GM18517 (cell line): Measurements from ENCODE around the gene SOX1.

Source experiments
- ATAC-seq: cut with Tn5 transposase; IDR thresholded peaks from one replicate; pipeline ENCODE4 v1.9.1; 2021; ENCODE audit warnings: mild to moderate bottlenecking, moderate library complexity; ENCODE audit not compliant: unreplicated experiment

The SOX1 gene

GRCh38 chr13:112058519-112058873 lies 8.5 kb upstream of the SOX1 start:
- no peak for ATAC-seq

- ATAC-seq, result no peak
Measured at GRCh38 chr13:112058941-112059340, 8.0 kb upstream of the SOX1 start.

DNA sequence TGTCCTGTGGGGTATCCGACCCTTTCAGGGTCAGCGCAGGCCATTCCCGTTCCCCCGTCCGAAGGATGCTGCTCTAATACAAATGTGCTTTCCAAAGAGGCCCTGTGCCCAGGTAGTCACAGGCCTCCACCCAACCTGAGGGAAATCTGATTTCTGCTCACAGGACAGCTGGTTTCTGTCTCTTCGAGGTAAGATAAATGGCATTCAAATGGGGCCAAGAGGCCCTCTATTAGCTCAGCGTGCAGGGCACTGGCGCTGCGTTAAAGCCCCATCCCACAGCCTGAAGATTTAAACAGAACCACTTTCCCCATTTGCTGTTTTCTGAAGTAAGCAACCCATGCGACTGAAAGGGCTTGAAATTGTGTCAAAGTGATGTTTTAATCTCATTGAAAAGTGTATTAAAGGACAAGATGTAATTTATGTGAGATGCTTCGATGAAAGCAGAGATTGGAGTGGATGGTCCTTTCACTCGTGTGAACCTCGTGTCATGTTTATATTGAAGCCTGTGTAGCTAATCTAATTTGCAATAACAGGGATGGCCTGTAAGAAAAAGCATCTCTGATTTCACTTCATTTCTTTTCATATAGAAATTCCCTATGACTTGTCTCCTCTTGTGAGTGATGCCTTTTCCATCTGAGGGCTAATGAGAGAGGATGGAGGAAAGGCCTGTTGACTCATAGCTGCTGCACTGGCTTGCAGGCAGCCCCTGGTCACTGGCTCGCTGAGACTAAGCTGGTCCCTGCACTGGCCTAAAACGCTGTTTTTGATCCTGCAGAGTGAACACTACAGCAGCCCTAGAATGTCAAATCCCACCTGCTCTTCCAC lies 7.3 kb upstream of the SOX1 start:
- ATAC-seq, result no peak

GRCh38 chr13:112060282-112060830 lies 6.6 kb upstream of the SOX1 start:
- no peak for ATAC-seq

GRCh38 chr13:112060899-112061366 lies 6.0 kb upstream of the SOX1 start:
- no peak for ATAC-seq

GRCh38 chr13:112061367-112062061 lies 5.4 kb upstream of the SOX1 start:
- ATAC-seq, result no peak

DNA sequence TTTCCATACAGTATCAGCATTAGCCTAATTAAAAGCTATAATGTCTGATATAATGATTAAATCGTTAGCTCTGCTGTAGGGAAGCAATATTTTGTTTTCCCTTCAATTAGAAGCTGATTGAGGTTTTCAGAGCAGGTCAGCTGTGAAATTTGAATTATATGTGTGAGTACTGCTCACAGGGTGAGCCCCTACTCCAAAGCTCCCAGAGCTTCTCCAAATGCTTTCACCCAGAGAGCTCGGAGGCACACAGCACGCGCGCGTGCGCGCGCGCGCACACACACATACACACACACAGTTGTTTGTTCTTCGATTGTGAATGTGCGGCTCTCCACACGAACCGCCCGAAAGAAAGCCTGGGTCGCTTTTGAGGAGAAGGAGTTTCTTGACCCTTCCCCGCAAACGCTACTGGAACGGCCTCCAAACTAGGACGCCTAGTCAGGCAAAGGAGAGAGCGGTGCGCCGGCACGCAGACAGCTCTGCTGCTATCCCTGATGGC lies 4.8 kb upstream of the SOX1 start:
- ATAC-seq, result no peak

GRCh38 chr13:112062571-112063570 lies 4.1 kb upstream of the SOX1 start:
- ATAC-seq, result no peak

GRCh38 chr13:112063807-112064206 lies 3.1 kb upstream of the SOX1 start:
- no peak for ATAC-seq

DNA sequence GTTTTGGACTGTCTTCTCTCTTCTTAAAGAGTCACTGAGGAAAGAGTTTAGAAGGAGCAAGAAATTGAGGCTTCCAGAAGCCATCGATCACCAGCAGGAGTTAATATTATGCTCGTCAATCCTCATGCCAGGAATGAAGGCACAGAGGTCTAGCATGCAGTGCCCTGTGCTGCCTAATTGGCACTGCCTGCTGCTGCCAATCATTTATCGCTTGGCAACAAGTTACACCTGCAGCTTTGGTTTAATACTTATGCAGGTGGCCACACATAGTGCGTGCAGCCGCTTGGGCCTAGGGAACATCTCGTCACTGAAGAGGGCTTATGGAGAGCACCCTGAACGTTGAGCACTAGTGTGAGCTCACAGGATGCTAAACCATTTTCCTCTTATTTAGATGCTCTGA lies 2.7 kb upstream of the SOX1 start:
- ATAC-seq, result no peak

- no peak for ATAC-seq
Measured at GRCh38 chr13:112065521-112065866, 1.5 kb upstream of the SOX1 start.

GRCh38 chr13:112065867-112066623 lies 904 bp upstream of the SOX1 start:
- no peak for ATAC-seq

GRCh38 chr13:112066624-112067004 lies 335 bp upstream of the SOX1 start:
- ATAC-seq, result no peak

DNA sequence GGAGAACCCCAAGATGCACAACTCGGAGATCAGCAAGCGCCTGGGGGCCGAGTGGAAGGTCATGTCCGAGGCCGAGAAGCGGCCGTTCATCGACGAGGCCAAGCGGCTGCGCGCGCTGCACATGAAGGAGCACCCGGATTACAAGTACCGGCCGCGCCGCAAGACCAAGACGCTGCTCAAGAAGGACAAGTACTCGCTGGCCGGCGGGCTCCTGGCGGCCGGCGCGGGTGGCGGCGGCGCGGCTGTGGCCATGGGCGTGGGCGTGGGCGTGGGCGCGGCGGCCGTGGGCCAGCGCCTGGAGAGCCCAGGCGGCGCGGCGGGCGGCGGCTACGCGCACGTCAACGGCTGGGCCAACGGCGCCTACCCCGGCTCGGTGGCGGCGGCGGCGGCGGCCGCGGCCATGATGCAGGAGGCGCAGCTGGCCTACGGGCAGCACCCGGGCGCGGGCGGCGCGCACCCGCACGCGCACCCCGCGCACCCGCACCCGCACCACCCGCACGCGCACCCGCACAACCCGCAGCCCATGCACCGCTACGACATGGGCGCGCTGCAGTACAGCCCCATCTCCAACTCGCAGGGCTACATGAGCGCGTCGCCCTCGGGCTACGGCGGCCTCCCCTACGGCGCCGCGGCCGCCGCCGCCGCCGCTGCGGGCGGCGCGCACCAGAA lies 1.1 kb downstream of the SOX1 start:
- ATAC-seq, result no peak

GRCh38 chr13:112068540-112069060 lies 1.7 kb downstream of the SOX1 start:
- ATAC-seq, result no peak

DNA sequence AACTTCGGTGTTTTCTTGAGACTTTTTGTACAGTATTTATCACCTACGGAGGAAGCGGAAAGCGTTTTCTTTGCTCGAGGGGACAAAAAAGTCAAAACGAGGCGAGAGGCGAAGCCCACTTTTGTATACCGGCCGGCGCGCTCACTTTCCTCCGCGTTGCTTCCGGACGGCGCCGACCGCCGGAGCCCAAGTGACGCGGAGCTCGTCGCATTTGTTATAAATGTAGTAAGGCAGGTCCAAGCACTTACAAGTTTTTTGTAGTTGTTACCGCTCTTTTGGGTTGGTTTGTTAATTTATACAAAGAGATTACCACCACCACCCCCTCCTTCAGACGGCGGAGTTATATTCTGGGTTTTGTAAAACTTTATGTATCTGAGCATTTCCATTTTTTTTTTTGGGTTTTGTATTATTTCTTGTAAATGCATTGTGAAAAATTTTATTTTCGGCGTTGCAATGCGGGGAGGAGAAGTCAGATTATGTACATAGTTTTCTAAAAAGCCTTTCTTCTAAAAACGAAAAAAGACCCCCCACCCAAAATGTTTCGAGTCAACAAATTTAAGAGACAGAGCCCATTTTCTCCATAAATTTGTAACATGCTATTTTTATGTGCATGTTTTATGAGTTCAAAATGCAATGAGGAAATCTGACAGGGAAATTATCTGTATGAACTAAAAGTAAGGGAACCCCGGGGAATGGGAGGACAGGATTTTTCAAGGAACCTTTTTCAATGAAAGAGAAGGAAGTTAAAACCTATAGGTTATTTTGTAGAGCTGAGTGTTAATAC lies 2.3 kb downstream of the SOX1 start:
- ATAC-seq, result no peak

GRCh38 chr13:112069845-112070251 lies 2.9 kb downstream of the SOX1 start:
- no peak for ATAC-seq

DNA sequence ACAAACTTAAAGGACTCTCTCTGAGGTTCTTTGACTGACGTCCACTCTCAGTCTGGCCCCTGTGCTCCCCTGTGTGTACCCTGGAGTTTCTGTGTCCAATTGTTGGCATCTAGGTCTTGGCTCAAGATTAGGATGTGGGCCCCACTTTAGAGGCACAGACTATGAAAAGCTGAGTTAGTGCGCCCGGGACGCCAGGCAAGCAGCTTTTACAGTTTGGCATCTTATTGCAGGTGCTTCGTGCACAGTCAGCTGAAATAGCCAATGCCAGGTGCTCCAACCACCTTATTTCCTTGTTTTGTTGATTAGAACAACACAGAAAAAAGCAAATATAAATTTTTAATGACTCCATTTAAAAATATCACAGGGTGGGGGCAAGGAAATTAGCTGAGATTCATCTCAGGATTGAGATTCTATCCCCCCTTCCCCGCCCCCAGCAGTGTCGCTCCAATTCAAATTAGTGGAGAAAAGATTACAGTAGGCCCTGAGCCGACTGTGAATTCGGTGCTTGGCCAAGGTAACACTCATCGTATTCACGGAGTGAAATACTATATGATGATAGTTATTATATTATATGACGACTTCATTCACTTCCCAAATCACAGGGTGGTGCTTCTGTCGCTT lies 4.3 kb downstream of the SOX1 start:
- no peak for ATAC-seq
